Activated T-cell treated with anti-CD3 and anti-CD28 coated beads for 1 hour (primary cell): Measurements from ENCODE around the gene ABLIM2.

Experiments used
- DNase-seq: peaks from one replicate; pipeline ENCODE4 v3.0.0-alpha.2; 2020; ENCODE audit warnings: low read depth

Gene ABLIM2

DNA sequence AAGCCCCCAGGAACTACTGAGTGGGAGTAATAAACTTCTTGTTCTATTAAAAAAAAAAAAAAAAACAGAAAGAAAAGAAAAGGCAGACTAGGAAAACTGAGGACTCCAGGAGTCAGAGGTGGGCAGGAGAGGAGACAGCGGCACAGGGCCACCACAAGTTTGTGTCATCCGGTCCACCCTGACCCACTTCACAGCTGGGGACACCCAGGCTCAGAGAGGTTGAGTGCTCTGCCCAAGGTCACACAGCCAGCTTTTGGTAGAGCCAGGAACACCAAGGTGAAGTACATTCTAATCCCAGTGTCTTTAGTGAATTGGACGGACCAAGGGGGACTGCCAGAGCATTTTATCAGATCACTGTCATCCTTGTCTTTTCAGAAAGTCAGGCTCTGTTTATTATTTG lies 16.4 kb upstream of the ABLIM2 start:
- DNase-seq: no peak

GRCh38 chr4:8173492-8174242 lies 15.1 kb upstream of the ABLIM2 start:
- DNase-seq: no peak

GRCh38 chr4:8171984-8172924 lies 13.6 kb upstream of the ABLIM2 start:
- DNase-seq: no peak

DNA sequence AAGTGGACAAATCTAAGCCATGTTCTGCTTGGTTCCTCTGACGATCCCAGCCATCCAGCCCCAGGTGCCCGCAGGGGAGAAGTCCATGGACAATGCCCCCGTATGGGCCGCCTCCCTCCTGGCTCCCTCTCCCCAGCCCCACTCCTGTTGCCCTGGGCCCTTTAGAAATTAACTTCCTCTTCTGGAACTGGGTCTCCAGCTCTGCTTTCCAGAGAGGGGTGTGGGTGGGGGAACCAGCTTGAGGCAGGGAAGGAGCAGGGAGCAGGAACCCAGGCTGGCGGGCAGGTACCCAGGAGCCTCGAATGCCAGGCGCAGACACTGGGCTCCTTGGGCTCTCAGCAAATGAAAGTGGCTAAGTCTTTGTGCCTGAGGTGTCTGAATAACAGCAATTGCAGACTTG lies 12.7 kb upstream of the ABLIM2 start:
- DNase-seq: no peak

DNA sequence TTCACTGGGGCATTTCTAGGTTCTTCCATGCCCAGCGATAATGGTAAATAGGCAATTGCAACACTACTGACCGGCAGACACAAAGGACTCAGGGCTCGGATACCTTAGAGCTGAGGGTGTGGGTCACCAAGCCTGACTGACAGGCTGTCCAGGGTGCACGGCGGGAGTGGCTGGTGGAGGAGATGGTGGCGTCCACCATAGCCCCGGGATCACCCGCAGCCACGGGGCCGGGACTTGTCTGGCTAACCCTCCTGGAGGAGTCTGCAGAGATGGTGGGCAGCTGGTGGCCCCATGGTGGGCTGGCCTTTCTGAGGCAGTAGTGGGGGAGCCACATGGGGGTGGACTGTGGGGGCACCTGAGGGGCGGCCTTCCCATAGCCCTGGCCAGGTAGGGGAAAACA lies 11.7 kb upstream of the ABLIM2 start:
- DNase-seq: no peak

- no peak for DNase-seq
These were observed 11.2 kb upstream of the ABLIM2 start for GRCh38 chr4:8169763-8170162.

DNA sequence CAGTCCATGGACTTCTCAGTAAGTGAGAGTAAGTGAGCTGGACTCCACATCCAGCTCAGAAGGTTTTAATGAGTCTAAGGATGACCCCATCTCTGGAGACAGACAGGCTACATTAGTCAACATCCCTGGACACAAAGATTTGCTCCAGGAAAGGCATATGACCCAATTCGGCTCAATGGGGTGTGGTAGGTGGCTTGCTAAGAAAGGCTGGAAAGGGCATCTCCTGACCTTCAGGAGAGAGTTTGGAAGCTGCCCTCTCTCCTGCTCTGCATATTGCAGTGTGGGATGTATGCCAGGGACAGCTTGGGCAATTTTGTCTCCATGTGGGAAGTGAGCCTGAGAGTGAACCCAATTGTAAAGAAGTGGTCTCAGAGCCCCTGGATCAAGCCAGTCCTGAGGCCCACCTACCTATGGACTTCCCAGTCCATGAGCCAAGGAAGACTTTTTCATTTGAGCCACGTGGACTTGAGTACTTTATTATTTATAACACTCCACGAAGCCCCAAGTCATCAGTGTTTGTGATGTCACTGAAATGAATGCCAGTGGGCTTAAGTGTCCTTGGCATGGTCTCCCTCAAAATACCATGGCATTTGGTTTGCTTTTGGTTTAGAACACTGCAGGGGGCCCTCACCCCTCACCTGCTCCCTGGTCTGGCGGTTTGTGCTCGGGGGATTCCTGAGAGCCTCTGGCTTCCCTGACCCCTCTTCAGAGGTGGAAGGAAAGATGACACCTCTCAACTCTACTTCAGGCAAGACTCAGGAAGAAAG lies 10.4 kb upstream of the ABLIM2 start:
- no peak for DNase-seq

- DNase-seq: no peak
These were observed 9.6 kb upstream of the ABLIM2 start for GRCh38 chr4:8168232-8168631.

DNA sequence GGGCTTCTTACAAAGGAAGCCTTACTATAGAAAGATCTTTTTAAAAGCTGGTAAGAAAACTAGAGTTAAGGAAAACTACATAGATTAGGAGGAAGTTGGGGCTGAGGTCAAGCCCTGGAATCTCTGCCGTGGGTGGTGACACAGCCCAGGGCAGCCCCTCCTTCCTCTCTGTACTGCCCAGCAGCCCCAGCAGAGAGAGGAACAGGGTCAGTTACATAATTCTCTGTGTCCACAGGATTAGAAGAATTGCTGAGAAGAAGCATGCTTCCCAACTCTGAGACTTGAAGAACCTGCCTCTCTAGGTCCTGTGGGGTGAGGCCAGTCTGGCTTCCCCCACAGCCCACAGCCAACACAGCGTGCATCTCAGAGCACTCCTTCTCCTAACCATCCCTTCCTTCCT lies 9.2 kb upstream of the ABLIM2 start:
- DNase-seq: no peak

- DNase-seq: no peak
These were observed 8.7 kb upstream of the ABLIM2 start for GRCh38 chr4:8167291-8167690.

DNA sequence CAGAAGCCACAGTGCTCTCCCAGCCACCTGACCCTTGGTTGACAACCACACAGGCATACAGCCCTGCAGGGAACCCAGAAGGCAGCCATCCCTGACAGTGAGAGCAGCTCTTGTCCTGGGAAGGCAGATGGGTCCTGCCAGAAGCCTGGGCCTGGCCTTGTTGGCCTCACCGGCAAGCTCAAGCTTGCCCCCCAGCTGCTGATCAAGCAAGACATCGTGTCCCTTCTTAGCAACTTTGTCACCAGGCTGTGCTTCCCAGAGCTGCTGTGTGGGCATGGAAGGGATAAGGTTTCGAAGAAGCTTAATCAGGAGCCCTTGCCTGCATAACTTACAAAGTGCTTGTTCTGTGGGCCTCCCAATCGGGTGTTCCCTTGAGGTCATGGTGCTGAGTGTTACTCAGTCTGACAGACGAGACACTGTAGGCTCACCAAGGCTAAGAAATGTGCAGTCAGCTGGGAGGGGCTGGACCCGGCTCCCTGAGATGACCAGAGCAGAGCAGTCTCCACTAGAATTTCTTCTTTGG lies 6.8 kb upstream of the ABLIM2 start:
- DNase-seq: no peak

- no peak for DNase-seq
These were observed 6.1 kb upstream of the ABLIM2 start for GRCh38 chr4:8164687-8165086.

DNA sequence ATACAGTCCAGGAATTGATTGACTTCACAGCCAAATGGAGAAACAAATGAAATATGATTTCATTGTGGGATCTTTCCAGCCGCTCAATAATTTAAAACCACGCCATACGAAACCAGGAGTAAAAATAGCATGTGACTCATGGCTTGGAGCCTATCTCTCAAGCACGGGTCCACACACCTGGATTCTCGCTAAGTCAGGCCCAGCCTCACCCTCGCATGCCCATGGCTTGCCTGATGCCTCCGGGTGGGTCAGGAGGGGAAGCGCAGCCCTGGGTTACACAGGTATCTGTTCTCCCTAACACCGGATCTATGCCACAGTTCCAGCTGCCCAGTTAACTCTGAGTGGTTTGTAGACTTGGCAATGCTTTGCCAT lies 5.6 kb upstream of the ABLIM2 start:
- no peak for DNase-seq

DNA sequence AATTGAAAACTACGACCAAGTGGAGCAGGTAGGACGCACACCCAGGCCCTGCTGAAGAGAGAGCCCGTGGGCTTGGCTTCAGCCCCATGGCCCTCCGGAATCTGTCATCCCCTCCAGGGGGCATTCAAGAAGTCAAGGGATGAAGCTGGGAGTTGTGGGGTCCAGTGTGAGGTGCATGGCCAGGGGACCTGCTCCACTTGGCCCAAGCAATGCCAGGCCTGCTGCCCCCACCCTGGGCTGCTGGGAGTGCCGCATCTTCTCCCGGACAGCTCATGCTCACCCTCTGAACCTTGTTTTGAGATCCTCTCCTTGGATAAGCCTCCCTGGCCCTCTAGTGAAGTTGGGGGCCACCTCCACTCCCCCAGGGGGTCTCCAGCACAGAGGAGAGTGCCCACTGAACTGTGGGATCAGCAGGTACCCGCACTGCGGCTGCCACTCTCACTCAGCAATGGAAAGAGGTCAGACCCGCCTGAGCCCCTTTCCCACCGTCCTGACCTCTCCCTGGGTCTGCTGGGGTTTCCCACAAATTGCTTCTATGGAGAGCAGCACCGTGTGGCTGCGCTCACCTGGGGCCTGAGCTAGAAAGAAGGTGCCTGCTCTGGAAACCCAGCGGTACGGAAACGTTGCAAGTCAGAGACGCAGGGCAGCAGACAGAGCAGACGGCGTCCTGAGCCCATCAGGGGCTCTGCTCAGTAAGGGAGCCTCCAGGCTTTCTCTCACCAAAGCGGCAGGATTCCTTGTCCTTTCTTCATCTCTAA lies 5.0 kb upstream of the ABLIM2 start:
- DNase-seq: no peak

- DNase-seq: no peak
These were observed 4.4 kb upstream of the ABLIM2 start for GRCh38 chr4:8163026-8163425.

DNA sequence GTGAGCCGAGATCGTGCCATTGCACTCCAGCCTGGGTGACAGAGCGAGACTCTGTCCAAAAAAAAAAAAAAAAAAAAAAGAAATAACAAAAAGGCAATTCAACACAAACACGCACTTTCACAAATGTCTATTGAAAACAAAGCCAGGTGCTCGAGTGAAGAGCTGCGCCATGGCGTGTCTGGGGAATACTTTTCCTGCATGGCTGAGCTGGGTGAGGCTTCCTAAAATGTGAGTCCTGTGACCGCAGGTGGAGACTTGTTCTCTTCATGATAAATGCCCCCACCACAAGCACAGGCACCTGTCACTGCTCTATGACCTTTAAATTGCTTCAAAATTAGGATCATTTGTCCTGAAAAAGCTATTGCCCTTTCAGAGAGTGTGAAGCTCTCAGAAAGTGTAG lies 4.0 kb upstream of the ABLIM2 start:
- DNase-seq: no peak

- DNase-seq: no peak
These were observed 2.0 kb upstream of the ABLIM2 start for GRCh38 chr4:8160572-8160971.

GRCh38 chr4:8160233-8160560 lies 1.6 kb upstream of the ABLIM2 start:
- DNase-seq: no peak

GRCh38 chr4:8159537-8160232 lies 1.1 kb upstream of the ABLIM2 start:
- DNase-seq: no peak

- no peak for DNase-seq
These were observed 486 bp downstream of the ABLIM2 start for GRCh38 chr4:8157944-8158709.
